ENCODE data around the gene MRPS15. TPM values are rescaled to one million over a fixed set of nuclear protein-coding genes. Genes with fewer than 3 reads are reported as not detected.

MRPS15 gene
- total RNA-seq, 1 experiment from 2014 or later = 98.7 TPM

GRCh38 chr1:36467700-36468455 lies 3.7 kb upstream of the MRPS15 start (continued):
- TF ChIP-seq ZBTB33 (IDR thresholded peaks at IDR 0.05; ENCODE audit: extremely low read depth, insufficient replicate concordance, low read length) (no peak), CTCF (IDR thresholded peaks at IDR 0.05 in 2 of 3, conservative IDR thresholded peaks at IDR 0.05 in 1 of 3; ENCODE audit: borderline replicate concordance in 1 of 3, insufficient read depth in 1 of 3, low read depth in 2 of 3, low read length in 2 of 3) (no peak), EZH2 (IDR thresholded peaks at IDR 0.05) (no peak), EZH2phosphoT487 (IDR thresholded peaks at IDR 0.05; ENCODE audit: borderline replicate concordance) (no peak)

- H3K9me2 ChIP-seq (ENCODE audit: insufficient read depth) = no peaks in the 10 kb centered on the region
- H3K27ac ChIP-seq (ENCODE audit: low read depth, low read length) = no peak overlapping the region
- H3K4me2 ChIP-seq (ENCODE audit: low read length) = no peak overlapping the region
- ChIA-PET RAD21 (ENCODE audit: low non-redundant PET in 1 of 2, low total read pairs in 2 of 2, uncharacterized antibody in 2 of 2, unreplicated experiment in 2 of 2) (no interaction called here), CTCF (no interaction called here), POLR2A (no interaction called here)
- BruUV-seq (replicated peaks) = no TSS peak
- H4K20me1 ChIP-seq (ENCODE audit: insufficient read depth) = no peaks in the 10 kb centered on the region
- no peak overlapping the region for H2AFZ ChIP-seq (ENCODE audit: low read depth, low read length, poor library complexity, severe bottlenecking)
- H3K4me1 ChIP-seq (ENCODE audit: control insufficient read depth in 1 of 2, insufficient read depth in 2 of 2, low read length in 2 of 2) = peaks cover 11 to 25% of the 10 kb centered on the region in 2 experiments
- no peak for TF ChIP-seq EGR1 (IDR thresholded peaks at IDR 0.05; ENCODE audit: low read depth)
- no peak for TF ChIP-seq MAX (IDR thresholded peaks at IDR 0.05)
- no peak for TF ChIP-seq EZH2phosphoT487 (IDR thresholded peaks at IDR 0.05; ENCODE audit: borderline replicate concordance)
- TF ChIP-seq ZBTB33 (IDR thresholded peaks at IDR 0.05; ENCODE audit: extremely low read depth, insufficient replicate concordance, low read length) = no peak
- TF ChIP-seq SP1 (IDR thresholded peaks at IDR 0.05; ENCODE audit: low read depth) = no peak
- no peak overlapping the region for H3K9ac ChIP-seq (ENCODE audit: low read length)
- no peaks in the 10 kb centered on the region for H3K9me3 ChIP-seq (ENCODE audit: control insufficient read depth in 1 of 2, insufficient read depth in 1 of 2, low read depth in 1 of 2, low read length in 2 of 2)
- H3K36me3 ChIP-seq (ENCODE audit: control insufficient read depth in 1 of 2, insufficient read depth in 2 of 2, low read length in 2 of 2) = peaks cover 0 to 4% of the 10 kb centered on the region in 2 experiments; a peak in 1 of 4 replicates
- H3K4me3 ChIP-seq (replicated peaks in 1 of 2; ENCODE audit: low read depth in 1 of 2, low read length in 2 of 2) = no peak overlapping the region
- no peak for DNase-seq (ENCODE audit: low read depth, low spot score)
- H3K79me2 ChIP-seq (ENCODE audit: insufficient read depth, low read length) = peaks cover 21% of the 10 kb centered on the region
- no peak for ATAC-seq
- no peaks in the 10 kb centered on the region for H3K27me3 ChIP-seq (ENCODE audit: insufficient read depth, low read length)
- intact Hi-C loops (cut with micrococcal nuclease) = no loop called here
These were observed 2.8 kb upstream of the MRPS15 start for GRCh38 chr1:36467027-36467410.

Data from HCT116 (cell line).